DMS53 (cell line): ENCODE measurements around the gene DNAJC6.
A peak's percentile ranks its signal among the peaks of the same experiment; 100 is the strongest.

ENCODE experiments used
- DNase-seq: peaks from one replicate; lab custom pipeline; 2025; lab: John Stamatoyannopoulos, UW

The DNAJC6 gene

GRCh38 chr1:65292861-65293593, 16.3 kb upstream of the DNAJC6 start:
- no peak for DNase-seq

- no peak for DNase-seq
Measured at GRCh38 chr1:65297706-65298105, 11.6 kb upstream of the DNAJC6 start.

GRCh38 chr1:65299328-65299727, 10.0 kb upstream of the DNAJC6 start:
- no peak for DNase-seq

GRCh38 chr1:65308781-65309303, 501 bp upstream of the DNAJC6 start:
- DNase-seq = peak; percentile 64

GRCh38 chr1:65310078-65310587, 790 bp downstream of the DNAJC6 start:
- DNase-seq = peak; percentile 93

GRCh38 chr1:65311760-65312159, 2.4 kb downstream of the DNAJC6 start:
- DNase-seq = no peak

GRCh38 chr1:65316233-65316632, 6.9 kb downstream of the DNAJC6 start:
- no peak for DNase-seq

GRCh38 chr1:65317866-65318653, 8.7 kb downstream of the DNAJC6 start:
- no peak for DNase-seq

- no peak for DNase-seq
Measured at GRCh38 chr1:65319141-65319540, 9.8 kb downstream of the DNAJC6 start.

GRCh38 chr1:65319754-65320153, 10.4 kb downstream of the DNAJC6 start:
- DNase-seq = no peak

GRCh38 chr1:65321879-65322278, 12.5 kb downstream of the DNAJC6 start:
- no peak for DNase-seq

GRCh38 chr1:65323246-65323645, 13.9 kb downstream of the DNAJC6 start:
- no peak for DNase-seq

- no peak for DNase-seq
Measured at GRCh38 chr1:65330021-65330420, 20.7 kb downstream of the DNAJC6 start.

GRCh38 chr1:65330822-65331221, 21.5 kb downstream of the DNAJC6 start:
- DNase-seq = no peak

GRCh38 chr1:65332821-65333220, 23.5 kb downstream of the DNAJC6 start:
- DNase-seq = no peak

- DNase-seq = no peak
Measured at GRCh38 chr1:65334081-65334480, 24.7 kb downstream of the DNAJC6 start.

- DNase-seq = peak; percentile 34
Measured at GRCh38 chr1:65339866-65340468, 30.6 kb downstream of the DNAJC6 start.

- peak; percentile 10 for DNase-seq
Measured at GRCh38 chr1:65341381-65341780, 32.0 kb downstream of the DNAJC6 start.

GRCh38 chr1:65343286-65343685, 33.9 kb downstream of the DNAJC6 start:
- DNase-seq = no peak

- DNase-seq = no peak
Measured at GRCh38 chr1:65344171-65344814, 35.0 kb downstream of the DNAJC6 start.

- DNase-seq = no peak
Measured at GRCh38 chr1:65346190-65346589, 36.8 kb downstream of the DNAJC6 start.
